ENCODE results near the gene GLI2.

GLI2 gene

GRCh38 chr2:120758181-120759144 is 22.8 kb downstream of the GLI2 start:
- DNase-seq (ENCODE audit: low spot score) = no peak

- DNase-seq (ENCODE audit: low spot score) = no peak
These were observed 24.1 kb downstream of the GLI2 start for GRCh38 chr2:120759543-120760331.

- DNase-seq (ENCODE audit: low spot score) = no peak
These were observed 24.9 kb downstream of the GLI2 start for GRCh38 chr2:120760446-120761135.

GRCh38 chr2:120761164-120761861 is 25.6 kb downstream of the GLI2 start:
- no peak for DNase-seq (ENCODE audit: low spot score)

GRCh38 chr2:120761911-120762310 is 26.2 kb downstream of the GLI2 start:
- no peak for DNase-seq (ENCODE audit: low spot score)

- no peak for DNase-seq (ENCODE audit: low spot score)
These were observed 26.8 kb downstream of the GLI2 start for GRCh38 chr2:120762341-120763061.

- no peak for DNase-seq (ENCODE audit: low spot score)
These were observed 27.8 kb downstream of the GLI2 start for GRCh38 chr2:120763508-120763907.

GRCh38 chr2:120763931-120764330 is 28.3 kb downstream of the GLI2 start:
- no peak for DNase-seq (ENCODE audit: low spot score)

- DNase-seq (ENCODE audit: low spot score) = no peak
These were observed 28.8 kb downstream of the GLI2 start for GRCh38 chr2:120764492-120764891.

- no peak for DNase-seq (ENCODE audit: low spot score)
These were observed 29.5 kb downstream of the GLI2 start for GRCh38 chr2:120764991-120765677.

- no peak for DNase-seq (ENCODE audit: low spot score)
These were observed 30.2 kb downstream of the GLI2 start for GRCh38 chr2:120765678-120766469.

- DNase-seq (ENCODE audit: low spot score) = no peak
These were observed 31.0 kb downstream of the GLI2 start for GRCh38 chr2:120766470-120767351.

GRCh38 chr2:120767486-120768005 is 31.9 kb downstream of the GLI2 start:
- DNase-seq (ENCODE audit: low spot score) = no peak

- no peak for DNase-seq (ENCODE audit: low spot score)
These were observed 32.7 kb downstream of the GLI2 start for GRCh38 chr2:120768112-120769048.

GRCh38 chr2:120769076-120769786 is 33.6 kb downstream of the GLI2 start:
- DNase-seq (ENCODE audit: low spot score) = no peak

GRCh38 chr2:120769787-120770120 is 34.1 kb downstream of the GLI2 start:
- DNase-seq (ENCODE audit: low spot score) = no peak

GRCh38 chr2:120770176-120770575 is 34.5 kb downstream of the GLI2 start:
- DNase-seq (ENCODE audit: low spot score) = no peak
